ENCODE data around the gene RBM15B.
A peak's percentile ranks its signal among the peaks of the same experiment; 100 is the strongest.
"Not testable (repeated sequence)": the region's sequence is repeated elsewhere in the genome, so short reads cannot be mapped to it uniquely, and the experiment has no call there.

Gene RBM15B, protein sequence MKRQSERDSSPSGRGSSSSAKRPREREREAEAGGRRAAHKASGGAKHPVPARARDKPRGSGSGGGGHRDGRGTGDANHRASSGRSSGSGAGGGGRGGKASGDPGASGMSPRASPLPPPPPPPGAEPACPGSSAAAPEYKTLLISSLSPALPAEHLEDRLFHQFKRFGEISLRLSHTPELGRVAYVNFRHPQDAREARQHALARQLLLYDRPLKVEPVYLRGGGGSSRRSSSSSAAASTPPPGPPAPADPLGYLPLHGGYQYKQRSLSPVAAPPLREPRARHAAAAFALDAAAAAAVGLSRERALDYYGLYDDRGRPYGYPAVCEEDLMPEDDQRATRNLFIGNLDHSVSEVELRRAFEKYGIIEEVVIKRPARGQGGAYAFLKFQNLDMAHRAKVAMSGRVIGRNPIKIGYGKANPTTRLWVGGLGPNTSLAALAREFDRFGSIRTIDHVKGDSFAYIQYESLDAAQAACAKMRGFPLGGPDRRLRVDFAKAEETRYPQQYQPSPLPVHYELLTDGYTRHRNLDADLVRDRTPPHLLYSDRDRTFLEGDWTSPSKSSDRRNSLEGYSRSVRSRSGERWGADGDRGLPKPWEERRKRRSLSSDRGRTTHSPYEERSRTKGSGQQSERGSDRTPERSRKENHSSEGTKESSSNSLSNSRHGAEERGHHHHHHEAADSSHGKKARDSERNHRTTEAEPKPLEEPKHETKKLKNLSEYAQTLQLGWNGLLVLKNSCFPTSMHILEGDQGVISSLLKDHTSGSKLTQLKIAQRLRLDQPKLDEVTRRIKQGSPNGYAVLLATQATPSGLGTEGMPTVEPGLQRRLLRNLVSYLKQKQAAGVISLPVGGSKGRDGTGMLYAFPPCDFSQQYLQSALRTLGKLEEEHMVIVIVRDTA

DNA sequence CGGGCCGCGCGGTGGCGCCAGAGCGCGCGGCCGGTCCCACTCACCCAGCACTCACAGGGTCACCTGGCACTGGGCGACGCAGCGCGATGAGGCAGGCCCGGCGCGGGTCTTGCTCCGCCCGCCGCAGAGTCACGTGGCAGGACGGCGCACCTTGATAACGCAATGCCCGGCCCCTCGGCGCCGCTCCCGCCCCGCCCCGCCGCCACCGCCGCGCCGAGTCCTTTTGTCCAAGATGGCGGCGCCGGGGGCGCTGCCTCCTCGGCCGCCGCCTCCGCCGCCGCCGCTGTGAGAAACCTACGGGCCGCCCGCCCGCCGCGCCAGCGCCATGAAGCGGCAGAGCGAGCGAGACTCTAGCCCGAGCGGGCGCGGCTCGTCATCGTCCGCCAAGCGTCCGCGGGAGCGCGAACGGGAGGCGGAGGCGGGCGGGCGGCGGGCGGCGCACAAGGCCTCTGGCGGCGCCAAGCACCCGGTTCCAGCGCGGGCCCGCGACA is at the start of gene RBM15B:
Gene RBM15B (plus strand): TSS at position 211 of the 491 bp plus-strand sequence. CDS start 115 bp downstream, at position 326.
- peak; percentile 96 for DNase-seq

DNA sequence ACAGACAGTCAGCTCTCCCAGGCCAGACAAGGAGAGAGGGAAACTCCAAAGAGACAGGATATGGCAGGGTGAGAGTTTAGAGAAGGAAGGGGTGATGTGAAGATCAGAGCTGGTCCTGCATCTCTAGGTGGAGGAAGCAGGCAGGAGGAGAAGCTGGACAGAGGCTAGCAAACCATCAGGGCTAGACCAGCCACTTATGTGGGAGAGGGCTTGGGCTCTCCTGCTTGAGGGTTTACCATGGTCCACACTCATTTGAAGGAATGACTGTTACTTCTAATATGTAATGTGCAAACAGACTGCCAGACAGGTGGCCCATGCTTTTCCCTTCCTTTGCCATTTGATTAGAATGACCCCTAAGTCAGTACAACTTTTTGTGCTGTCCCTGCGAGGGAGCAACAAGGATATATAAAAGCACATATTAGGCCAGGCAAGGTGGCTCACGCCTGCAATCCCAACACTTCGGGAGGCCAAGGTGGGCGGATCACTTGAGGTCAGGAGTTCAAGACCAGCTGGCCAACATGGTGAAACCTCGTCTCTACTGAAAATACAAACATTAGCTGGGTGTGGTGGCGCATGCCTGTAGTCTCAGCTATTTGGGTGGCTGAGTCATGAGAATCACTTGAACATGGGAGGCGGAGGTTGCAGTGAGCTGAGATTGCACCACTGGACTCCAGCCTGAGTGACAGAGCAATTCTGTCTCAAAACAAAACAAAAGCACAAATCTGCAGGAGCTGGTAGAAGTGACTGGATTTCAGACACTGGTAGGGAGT is 47.0 kb upstream of the RBM15B start:
- peak; percentile 29 for DNase-seq

DNA sequence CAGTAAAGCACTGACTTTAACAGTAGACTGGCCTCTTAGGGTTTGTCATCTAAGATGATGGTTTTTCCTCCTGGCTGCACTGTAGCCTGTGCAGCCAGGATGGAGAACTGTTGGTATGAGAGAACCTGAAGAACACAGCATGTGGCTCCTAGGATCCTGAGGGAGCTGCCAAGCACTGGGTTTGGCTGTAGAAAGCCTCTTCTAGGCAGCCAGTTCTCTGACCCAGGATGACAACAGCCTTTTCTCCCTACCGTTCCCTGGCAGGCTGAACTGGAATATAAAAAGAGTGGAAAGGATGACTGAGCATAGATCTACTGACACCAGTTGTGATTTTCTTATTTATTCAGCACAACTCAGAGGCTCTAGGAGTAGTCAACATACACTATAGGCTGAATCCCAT is 40.3 kb upstream of the RBM15B start:
- DNase-seq: no peak

DNA sequence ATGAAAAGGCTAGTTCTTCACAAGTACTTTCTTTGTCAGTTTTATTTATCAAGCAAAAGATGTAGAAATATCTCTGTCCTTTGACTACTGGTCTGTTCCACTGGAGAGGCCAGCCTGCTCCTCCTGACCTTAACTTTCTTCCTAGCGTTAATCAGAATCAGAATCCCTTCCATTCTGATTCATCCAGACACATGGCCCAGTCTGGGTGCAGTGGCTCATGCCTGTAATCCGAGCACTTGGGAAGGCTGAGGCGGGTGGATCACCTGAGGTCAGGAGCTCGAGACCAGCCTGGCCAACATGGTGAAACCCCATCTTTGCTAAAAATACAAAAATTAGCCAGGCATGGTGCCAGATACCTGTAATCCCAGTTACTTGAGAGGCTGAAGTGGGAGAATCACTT is 38.0 kb upstream of the RBM15B start:
- no peak for DNase-seq

DNA sequence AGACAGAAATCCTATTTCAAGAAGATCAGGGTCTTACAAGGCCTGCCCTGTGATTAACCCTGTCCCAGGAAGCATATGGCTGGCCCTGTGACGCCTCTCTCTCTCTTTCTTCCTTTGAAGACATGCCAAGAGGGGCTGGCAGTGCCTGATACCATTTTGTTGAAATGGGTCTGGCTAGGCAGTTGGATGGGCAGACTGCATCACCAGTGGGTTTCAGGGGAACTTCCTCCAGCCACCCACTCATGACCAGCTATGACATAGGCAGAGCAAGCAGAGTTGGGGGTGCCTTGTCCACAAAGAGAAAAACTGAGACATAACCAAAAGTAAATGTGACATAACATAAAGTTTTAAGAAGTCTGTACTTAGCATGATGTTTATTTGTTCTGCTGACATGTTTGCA is 37.4 kb upstream of the RBM15B start:
- DNase-seq: no peak

DNA sequence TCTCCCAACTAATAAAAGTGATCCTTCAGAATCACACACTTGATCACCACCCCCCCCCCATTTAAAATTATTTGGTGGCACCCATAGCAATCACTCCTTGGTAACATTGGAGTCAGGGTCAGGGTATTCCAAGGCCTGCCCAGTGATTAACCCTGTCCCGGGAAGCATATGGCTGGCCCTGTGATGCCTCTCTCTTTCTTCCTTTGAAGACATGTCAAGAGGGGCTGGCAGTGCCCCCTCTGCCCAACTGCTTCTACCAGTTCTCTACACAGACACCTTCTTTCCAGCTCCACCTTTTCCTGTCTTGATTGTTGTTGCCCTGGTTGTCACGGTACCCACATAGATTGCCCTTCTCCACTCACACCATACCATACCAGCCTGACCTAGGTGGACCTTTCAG is 36.9 kb upstream of the RBM15B start:
- DNase-seq: no peak

DNA sequence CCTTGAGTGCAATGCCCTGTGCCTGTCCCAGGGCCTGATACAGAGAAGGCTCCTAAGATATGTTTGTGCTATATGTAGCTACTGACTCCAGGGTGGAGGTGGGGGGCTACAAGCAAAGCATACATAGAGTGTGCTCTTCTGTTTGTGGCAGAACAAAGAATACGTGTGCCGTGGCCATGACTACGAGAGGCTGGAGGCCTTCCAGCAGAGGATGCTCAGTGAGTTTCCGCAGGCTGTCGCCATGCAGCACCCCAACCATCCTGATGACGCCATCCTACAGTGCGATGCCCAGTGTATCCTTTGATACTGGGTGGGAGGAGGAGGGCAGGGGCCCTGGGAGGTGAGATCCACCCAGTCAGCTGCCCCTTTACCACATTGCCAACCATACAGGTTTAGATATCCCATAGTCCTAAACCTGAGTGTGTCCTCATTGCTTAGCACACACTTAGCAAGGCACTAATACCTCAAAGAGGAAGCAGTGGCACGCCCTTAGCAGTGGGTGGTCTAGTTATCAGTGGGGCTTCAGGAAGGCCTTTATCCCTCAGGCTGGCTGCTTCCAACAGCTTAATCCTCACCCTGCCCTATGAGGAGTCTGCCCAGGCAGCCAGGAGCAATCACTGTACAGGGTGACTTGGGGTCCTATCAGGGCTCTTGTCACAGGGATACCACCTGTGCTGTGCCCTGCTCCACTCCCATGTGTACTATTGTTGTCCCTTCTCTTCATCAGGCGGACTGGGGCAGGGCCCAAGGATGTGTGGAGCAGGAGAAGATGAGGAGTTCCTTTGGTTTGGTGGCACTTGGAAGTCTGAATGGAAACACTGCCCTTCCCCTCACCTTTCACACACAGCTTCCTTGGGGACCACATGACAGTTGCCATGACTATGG is 36.1 kb upstream of the RBM15B start:
- DNase-seq: no peak

DNA sequence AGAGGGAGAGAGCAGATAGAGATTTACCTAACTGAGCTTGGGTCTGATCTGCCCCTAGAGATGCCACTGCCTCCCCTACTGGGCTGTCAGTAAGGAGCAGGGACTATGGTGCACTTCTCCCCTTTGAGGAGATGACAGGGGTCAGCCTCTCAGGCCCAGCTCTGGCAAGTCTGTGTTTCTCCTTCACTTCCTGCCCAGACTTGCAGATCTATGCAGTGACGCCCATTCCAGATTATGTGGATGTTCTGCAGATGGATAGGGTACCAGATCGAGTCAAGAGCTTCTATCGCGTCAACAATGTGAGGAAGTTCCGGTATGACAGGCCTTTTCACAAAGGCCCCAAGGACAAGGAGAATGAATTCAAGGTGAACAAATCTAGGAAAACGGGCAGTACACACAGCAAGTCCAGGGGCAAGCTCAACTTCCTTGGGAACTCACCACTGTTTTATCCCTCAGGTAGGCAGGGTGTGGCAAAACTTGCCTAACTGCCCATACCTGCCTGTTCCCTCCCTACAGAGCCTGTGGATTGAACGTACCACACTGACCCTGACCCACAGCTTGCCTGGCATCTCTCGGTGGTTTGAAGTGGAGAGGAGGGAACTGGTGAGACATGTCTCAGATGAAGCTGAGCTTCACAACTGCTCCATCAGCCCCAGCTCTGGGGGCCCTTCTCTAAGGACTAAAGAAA is 35.0 kb upstream of the RBM15B start:
- DNase-seq: no peak

DNA sequence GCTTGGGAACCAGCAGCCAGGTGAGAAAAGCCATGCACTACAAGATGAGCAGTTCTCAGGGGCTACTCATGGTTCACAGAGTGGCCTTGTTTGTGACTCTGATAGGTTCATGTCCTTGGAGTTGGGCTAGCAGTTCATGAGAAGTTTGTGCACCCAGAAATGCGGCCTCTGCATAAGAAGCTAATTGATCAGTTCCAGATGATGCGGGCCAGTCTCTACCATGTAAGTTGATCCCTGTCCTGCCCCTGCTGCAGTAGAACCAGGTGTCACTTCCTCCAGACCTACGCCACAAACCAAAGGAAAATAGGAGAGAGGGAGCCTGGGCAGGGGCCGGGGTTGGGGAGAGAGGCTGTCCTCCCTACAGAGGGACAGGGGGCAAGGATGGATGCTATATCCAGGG is 33.2 kb upstream of the RBM15B start:
- no peak for DNase-seq

DNA sequence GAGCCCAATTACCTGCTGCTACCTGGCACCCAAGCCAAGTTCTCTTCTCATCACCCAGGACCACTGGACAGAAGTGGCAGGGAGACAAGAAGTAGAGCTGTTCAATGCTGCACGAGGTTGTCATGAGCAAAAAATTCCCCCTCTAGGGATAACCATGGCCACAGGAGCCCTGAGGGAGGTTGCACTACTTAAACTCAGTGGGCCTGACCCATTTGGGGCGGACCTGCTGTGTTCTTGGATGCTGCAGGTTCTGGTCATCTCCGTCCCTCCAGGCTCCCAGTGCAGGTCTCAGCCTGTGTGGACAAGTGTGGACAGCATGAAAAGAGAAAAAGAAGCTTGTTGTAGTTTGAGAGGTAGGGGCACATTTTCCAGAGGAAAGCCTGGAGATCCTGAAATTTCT is 32.1 kb upstream of the RBM15B start:
- DNase-seq: no peak

DNA sequence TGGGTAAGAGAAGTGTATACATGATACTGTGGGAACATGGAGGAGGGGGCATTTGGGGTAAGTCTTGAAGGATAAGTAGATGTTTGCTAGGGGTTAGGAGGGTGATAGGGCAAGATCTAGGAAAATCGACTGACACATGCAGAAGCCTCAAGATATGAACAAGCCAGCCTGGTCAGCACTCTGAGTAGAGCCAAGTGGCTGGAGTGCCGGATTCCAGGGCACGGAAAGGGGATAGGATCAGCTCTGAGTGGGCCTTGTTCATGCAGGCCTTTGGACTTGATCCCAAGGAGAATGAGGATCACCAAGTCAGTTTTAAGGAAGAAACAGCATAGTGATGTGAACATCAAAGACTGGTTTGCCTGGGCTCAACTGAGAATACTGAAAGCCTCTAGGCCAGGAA is 30.3 kb upstream of the RBM15B start:
- no peak for DNase-seq

DNA sequence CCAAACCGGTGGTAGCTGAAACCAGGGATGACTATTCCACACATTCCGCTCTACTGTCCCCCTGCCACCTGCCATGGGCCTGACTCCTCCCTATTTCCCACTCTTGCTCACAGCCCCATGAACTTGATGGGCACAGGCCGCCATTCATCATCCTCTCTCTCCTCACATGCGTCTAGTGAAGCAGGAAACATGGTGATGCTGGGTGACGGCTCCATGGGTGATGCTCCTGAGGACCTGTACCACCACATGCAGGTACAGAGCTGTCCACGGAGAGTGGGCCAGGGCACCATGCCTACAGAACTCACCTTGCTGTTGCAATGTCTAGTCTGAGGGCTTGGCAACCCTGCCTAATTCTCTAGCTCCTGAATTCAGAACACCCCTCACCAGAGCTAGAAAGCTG is 29.3 kb upstream of the RBM15B start:
- DNase-seq: no peak

DNA sequence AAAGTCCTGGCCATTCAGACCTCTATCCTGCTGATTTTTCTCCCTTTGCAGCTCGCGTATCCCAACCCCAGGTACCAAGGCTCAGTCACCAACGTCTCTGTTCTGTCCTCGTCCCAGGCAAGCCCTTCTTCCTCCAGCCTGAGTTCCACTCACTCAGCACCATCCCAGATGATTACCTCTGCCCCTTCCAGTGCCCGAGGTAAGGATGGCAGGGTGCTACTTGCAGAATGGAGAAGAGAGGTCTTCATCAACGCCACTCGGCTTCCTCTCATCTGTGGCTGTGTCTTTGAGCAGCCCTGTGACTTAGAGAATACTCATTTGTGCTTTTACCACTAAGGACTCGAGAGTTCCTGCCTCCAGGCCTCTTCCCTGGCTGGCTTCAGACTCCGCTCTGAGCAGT is 28.6 kb upstream of the RBM15B start:
- no peak for DNase-seq

DNA sequence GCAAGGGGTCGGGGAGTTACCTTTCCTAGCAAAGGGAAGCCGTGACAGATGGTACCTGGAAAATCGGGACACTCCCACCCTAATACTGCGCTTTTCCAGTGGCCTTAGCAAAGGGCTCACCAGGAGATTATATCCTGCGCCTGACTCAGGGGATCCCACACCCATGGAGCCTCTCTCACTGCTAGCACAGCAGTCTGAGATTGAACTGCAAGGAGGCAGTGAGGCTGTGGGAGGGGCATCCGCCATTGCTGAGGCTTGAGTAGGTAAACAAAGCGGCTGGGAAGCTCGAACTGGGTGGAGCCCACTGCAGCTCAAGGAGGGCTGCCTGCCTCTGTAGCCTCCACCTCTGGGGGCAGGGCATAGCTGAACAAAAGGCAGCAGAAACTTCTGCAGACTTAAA is 22.8 kb upstream of the RBM15B start:
- DNase-seq: not testable (repeated sequence)

DNA sequence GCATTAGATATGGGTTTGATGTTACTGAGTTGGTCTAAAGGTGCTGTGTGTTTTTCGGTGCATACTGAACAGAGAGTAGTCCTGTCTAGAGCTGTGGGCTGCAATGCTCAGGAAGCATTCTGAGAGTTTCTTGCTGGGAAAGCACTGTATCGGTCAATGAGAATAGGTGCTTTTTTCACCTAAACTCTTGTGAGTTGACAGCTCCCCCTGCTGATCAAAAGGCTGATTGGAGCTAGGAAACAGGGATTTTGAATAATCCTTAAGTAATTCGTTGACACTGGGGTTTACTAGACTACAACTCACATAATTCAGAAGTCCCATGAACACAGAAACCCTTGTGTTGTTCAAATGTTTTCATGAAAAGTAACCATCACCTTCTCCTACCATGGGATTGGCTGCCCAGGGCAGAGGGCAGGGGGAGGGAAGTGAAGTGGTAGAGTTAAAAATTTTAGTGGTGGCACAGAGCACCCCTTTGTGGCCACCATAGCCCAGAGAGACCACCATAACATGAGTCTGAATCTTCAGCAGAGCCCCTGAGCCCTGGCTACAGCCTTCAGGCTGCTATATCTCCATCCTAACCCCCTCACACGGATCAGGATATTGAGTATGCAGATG is 19.0 kb upstream of the RBM15B start:
- peak; percentile 67 for DNase-seq

DNA sequence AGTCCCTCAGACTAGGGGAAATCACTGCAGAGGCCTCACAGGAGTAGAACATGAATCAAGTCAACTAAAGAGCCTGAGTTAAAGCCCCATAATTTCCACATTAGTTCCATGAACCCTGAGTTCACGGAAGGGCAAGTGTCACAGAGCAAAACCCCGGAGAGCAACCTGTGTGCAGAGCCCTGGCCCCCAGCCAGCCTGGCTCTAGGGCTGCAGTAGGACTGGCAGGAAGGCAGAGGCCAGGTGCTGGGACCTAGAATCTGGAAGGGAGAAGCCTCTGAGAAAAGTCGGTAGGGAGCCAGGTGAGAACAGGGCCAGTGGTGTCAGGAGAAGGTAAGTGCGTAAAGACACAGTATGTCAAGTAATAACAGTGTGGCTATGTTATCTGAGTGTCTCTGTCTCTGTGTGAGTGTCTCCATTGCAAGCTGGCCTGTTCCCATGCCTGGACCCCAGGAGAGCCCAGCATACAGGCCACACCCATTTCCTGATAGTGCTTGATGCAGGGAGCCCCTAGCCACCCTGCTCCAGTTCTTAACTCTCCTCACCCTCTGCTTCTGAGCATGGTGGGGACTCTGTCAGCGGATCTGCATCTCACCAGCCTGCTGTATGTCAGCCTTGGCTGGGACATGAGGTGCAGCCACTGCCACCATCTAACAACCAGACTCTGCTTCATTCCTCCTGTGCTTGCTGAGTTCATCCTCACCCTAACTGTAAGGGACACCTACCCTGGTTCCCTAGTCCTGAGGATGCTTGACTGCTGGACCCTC is 17.2 kb upstream of the RBM15B start:
- no peak for DNase-seq

DNA sequence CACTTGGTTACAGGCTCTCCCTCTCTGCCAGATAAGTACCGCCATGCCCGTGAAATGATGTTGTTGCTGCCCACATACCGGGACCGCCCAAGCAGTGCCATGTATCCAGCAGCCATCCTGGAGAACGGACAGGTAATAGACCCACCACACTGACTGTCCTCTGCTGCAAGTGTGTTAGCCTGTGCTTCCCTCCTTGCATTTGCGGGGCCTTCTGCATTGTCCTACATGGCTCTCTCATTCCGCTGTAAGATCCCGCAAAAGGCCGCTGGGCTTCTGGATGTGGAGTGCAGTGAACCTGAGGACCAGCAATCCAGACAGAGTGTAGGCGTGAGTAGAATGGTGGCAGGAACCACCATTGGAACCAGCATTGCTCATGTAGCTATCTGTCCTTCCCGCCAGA is 16.6 kb upstream of the RBM15B start:
- DNase-seq: no peak

DNA sequence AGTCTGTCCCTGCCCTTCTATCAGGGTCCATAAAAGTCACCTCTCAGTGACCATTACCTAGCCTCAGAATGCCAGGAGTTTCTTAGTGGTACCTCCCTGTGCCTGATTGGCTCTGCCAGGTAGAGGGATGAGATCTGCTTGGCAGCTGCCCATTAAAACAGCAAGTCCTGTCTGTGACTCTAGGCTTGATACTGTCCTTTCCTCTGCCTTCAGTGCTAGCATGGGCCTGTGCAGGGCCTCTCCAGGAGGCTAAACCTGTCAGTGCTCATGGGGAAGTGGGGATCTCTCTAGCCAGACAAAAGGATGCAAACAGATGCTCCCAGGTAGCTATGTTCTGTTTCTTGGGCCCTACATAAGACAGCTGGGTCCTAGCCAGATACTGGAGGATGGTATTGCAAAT is 15.9 kb upstream of the RBM15B start:
- no peak for DNase-seq

DNA sequence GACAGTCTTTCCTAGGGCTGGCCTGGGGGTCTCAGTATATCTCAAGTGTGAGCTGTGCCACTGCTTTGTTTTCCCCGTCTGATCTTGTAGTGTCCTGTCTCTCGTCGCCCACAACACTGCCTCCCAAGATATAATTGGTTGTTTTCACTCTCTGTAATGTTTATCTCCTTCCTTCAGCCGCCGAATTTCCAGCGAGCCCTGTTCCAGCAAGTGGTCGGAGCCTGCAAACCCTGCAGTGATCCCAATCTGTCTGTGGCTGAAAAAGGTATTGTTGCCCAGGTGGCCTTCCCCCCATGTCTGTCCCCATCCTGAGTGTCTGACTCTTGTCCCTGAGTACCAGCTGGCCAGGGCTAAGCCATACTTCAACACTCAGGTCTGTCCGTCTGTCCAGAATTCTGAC is 15.5 kb upstream of the RBM15B start:
- no peak for DNase-seq

DNA sequence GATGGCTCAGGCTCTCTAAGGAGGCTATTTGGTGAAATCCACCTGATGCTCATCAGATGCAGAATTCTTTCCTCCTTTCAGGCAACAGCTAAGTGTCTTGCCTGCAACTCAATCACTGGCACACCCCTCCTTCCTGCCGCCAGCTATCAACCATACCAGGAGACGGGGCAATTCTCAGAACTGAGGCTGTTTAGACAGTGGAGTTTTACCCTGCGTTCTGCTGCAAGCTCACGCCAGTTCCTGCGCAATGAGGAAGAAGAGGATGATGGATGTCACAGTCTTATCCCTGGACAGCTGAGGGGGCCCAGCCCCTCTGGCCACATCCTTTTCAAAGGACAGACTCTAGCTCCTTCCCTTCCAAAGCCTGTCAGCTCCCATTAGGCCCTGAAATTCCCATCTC is 13.0 kb upstream of the RBM15B start:
- no peak for DNase-seq

Measured in fibroblast of upper back skin (primary cell).